Transverse colon (tissue), 4 donors: ENCODE results near the gene HS3ST5. TPM values are rescaled to one million over a fixed set of nuclear protein-coding genes. Genes with fewer than 3 reads are reported as not detected.
"Not testable (repeated sequence)": the region's sequence is repeated elsewhere in the genome, so short reads cannot be mapped to it uniquely, and the experiment has no call there.

Experiments
- DNase-seq: peaks from one replicate; pipeline ENCODE4 v3.0.0-alpha.2; 2019
- H3K27ac ChIP-seq, 4 donors: fragments of 200-600 bp; sonication (generic); 2 replicates each; pipeline ENCODE4 v1.5.1; 2016 to 2018; ENCODE audit warnings: inconsistent platforms in 4 of 4
- H3K27me3 ChIP-seq: fragments of 200-600 bp; sonication (generic); 2 replicates; pipeline ENCODE4 v1.5.1; 2017; ENCODE audit warnings: inconsistent platforms
- H3K36me3 ChIP-seq, 4 donors: fragments of 200-600 bp; sonication (generic); 2 replicates each; pipeline ENCODE4 v1.5.1; 2017 to 2019; ENCODE audit warnings: inconsistent platforms in 4 of 4
- H3K4me1 ChIP-seq, 4 donors: fragments of 200-600 bp; sonication (generic); 2 replicates each; pipeline ENCODE4 v1.5.1; 2017 to 2020; ENCODE audit warnings: inconsistent platforms in 4 of 4
- H3K4me3 ChIP-seq, 4 donors: fragments of 200-600 bp; sonication (generic); 1 replicate in 1 of 4; 2 replicates in 3 of 4; pipeline versions ENCODE4 v1.5.1 to v1.6.1; 2017 to 2019; ENCODE audit warnings: inconsistent platforms in 4 of 4
- H3K9me3 ChIP-seq, 2 donors: fragments of 200-600 bp; sonication (generic); 2 replicates each; pipeline ENCODE4 v1.5.1; 2017 to 2019; ENCODE audit warnings: inconsistent platforms in 2 of 2
- CTCF ChIP-seq, 5 experiments: fragments of 200-600 bp in 3 of 5; fragments of 450-650 bp in 2 of 5; sonication (generic) in 3 of 5; IDR thresholded peaks; 1 replicate in 2 of 5; 2 replicates in 3 of 5; pipeline ENCODE4 v1.5.1; 2016 to 2017; ENCODE audit warnings: antibody characterized with exemption in 5 of 5, inconsistent platforms in 3 of 5, mild to moderate bottlenecking in 2 of 5, moderate library complexity in 1 of 5
- EP300 ChIP-seq: sonication (generic); formaldehyde crosslinking; IDR thresholded peaks from one replicate; pipeline ENCODE4 v1.6.1; 2017; ENCODE audit warnings: antibody characterized with exemption, low read depth
- POLR2A ChIP-seq: fragments of 450-650 bp; IDR thresholded peaks from one replicate; pipeline ENCODE4 v1.6.1; 2016; ENCODE audit warnings: antibody characterized with exemption, mild to moderate bottlenecking, moderate library complexity
- POLR2AphosphoS5 ChIP-seq, 3 donors: sonication (generic); formaldehyde crosslinking; IDR thresholded peaks; one replicate each; pipeline ENCODE4 v1.6.1; 2016; ENCODE audit warnings: antibody characterized with exemption in 3 of 3
- WGBS, 2 donors: methylation state at CpG; one replicate each; pipeline ENCODE4 v1.1.5; 2018; ENCODE audit warnings: low coverage in 1 of 2; 5-methylcytosine and 5-hydroxymethylcytosine counted together
- in situ Hi-C, 4 donors: fragments of 200-750 bp; cut with MboI; loops; one replicate each; pipeline versions ENCODE4 v1.15.0 to v1.15.1; 2017; ENCODE audit warnings: low sequenced_read_pairs in 3 of 4, low pct_ligation_motif_present in 1 of 4, low pct_unique_long_range_greater_than_20kb in 1 of 4
- intact Hi-C: fragments of 100-400 bp; cut with DNase I; formaldehyde crosslinking; loops from one replicate; pipeline ENCODE4 v1.15.1; 2023; ENCODE audit warnings: low total_unique reads
- total RNA-seq, 4 donors: library from RNA; depleted of rRNA; stranded (reverse); fragments of >200 nt; gene quantifications; one replicate each; pipeline ENCODE4 v1.1.0, GENCODE V29; 2016

Gene HS3ST5
- total RNA-seq, 4 donors from 2014 or later = 0.27 to 0.32 TPM; not detected in 2

GRCh38 chr6:114227944-114228468 lies 114.8 kb downstream of the HS3ST5 start:
- no peak overlapping the region for H3K4me3 ChIP-seq
- H3K27me3 ChIP-seq = no peaks in the 10 kb centered on the region
- in situ Hi-C loops = no loop called here
- DNase-seq = no peak
- TF ChIP-seq POLR2AphosphoS5 (IDR thresholded peaks at IDR 0.05) (no peak), EP300 (no peak), POLR2A (no peak), CTCF (IDR thresholded peaks at IDR 0.05) (no peak)
- 62 to 72% methylated on average over 2 of the region's 2 CpGs for WGBS, 2 donors
- H3K9me3 ChIP-seq = no peaks in the 10 kb centered on the region
- no peaks in the 10 kb centered on the region for H3K36me3 ChIP-seq
- H3K4me1 ChIP-seq = no peaks in the 10 kb centered on the region
- intact Hi-C loops = no loop called here
- no peak overlapping the region for H3K27ac ChIP-seq

- in situ Hi-C loops = no loop called here
- H3K9me3 ChIP-seq = no peaks in the 10 kb centered on the region
- H3K27me3 ChIP-seq = no peaks in the 10 kb centered on the region
- no peaks in the 10 kb centered on the region for H3K36me3 ChIP-seq
- H3K4me3 ChIP-seq = no peak overlapping the region
- TF ChIP-seq POLR2AphosphoS5 (IDR thresholded peaks at IDR 0.05) (no peak), POLR2A (no peak), EP300 (no peak), CTCF (IDR thresholded peaks at IDR 0.05) (no peak)
- intact Hi-C loops = no loop called here
- H3K27ac ChIP-seq = no peak overlapping the region
- DNase-seq = no peak
- 70 to 82% methylated on average over 2 of the region's 2 CpGs for WGBS, 2 donors
- no peaks in the 10 kb centered on the region for H3K4me1 ChIP-seq
Observed at GRCh38 chr6:114220241-114220640, 122.6 kb downstream of the HS3ST5 start.

- 68 to 74% methylated on average over 8 of the region's 8 CpGs for WGBS, 2 donors
- no peak overlapping the region for H3K27ac ChIP-seq
- intact Hi-C loops = no loop called here
- DNase-seq = no peak
- no peak overlapping the region for H3K4me3 ChIP-seq
- no peaks in the 10 kb centered on the region for H3K9me3 ChIP-seq
- in situ Hi-C loops = no loop called here
- no peaks in the 10 kb centered on the region for H3K27me3 ChIP-seq
- no peaks in the 10 kb centered on the region for H3K36me3 ChIP-seq
- TF ChIP-seq POLR2A (no peak), EP300 (no peak), POLR2AphosphoS5 (IDR thresholded peaks at IDR 0.05) (no peak), CTCF (IDR thresholded peaks at IDR 0.05) (no peak)
- H3K4me1 ChIP-seq = no peaks in the 10 kb centered on the region
Observed at GRCh38 chr6:114218437-114219340, 124.1 kb downstream of the HS3ST5 start.

- H3K4me1 ChIP-seq, H3K9me3 ChIP-seq, H3K27ac ChIP-seq, H3K27me3 ChIP-seq, intact Hi-C loops, H3K4me3 ChIP-seq, in situ Hi-C loops, DNase-seq, H3K36me3 ChIP-seq: not testable (repeated sequence)
- 93 to 94% methylated on average over 7 to 10 of the region's 10 CpGs for WGBS, 2 donors
Observed at GRCh38 chr6:114217996-114218395, 124.8 kb downstream of the HS3ST5 start.
